Lung (tissue), 12 donors: ENCODE data around the gene PHYKPL. TPM values are rescaled to one million over a fixed set of nuclear protein-coding genes. Genes with fewer than 3 reads are reported as not detected.

Experiments
- ATAC-seq: fragments of 200-7000 bp; cut with Tn5 transposase; one replicate; pipeline ENCODE4 v1.9.1; 2020; ENCODE audit warnings: moderate number of reproducible peaks; ENCODE audit not compliant: insufficient read depth, low FRiP score
- DNase-seq, 3 donors: peaks; one replicate each; pipeline ENCODE4 v3.0.0-alpha.2; 2013 to 2017
- H3K27ac ChIP-seq, 2 donors: one replicate each; pipeline ENCODE4 v1.5.1; 2013; ENCODE audit warnings: mild to moderate bottlenecking in 2 of 2, moderate library complexity in 2 of 2, control low read depth in 1 of 2, inconsistent platforms in 1 of 2, low read depth in 1 of 2, low read length in 1 of 2
- H3K27me3 ChIP-seq, 3 donors: one replicate each; pipeline ENCODE4 v1.5.1; 2013; ENCODE audit warnings: low read length in 2 of 3; ENCODE audit not compliant: control insufficient read depth in 3 of 3, insufficient read depth in 3 of 3
- H3K36me3 ChIP-seq, 4 donors: one replicate each; pipeline ENCODE4 v1.5.1; 2013; ENCODE audit warnings: low read length in 4 of 4, mild to moderate bottlenecking in 1 of 4, moderate library complexity in 1 of 4; ENCODE audit not compliant: control insufficient read depth in 4 of 4, insufficient read depth in 4 of 4
- H3K4me1 ChIP-seq, 5 donors: one replicate each; pipeline ENCODE4 v1.5.1; 2013; ENCODE audit warnings: low read length in 5 of 5, mild to moderate bottlenecking in 2 of 5, moderate library complexity in 1 of 5; ENCODE audit not compliant: control insufficient read depth in 5 of 5, insufficient read depth in 5 of 5
- H3K4me3 ChIP-seq: one replicate; pipeline ENCODE4 v1.5.1; 2013; ENCODE audit warnings: mild to moderate bottlenecking, control low read depth, moderate library complexity
- H3K9ac ChIP-seq, 2 donors: one replicate each; pipeline ENCODE4 v1.5.1; 2013; ENCODE audit warnings: low read length in 2 of 2, control low read depth in 1 of 2; ENCODE audit not compliant: insufficient read depth in 1 of 2
- H3K9me3 ChIP-seq, 4 donors: one replicate each; pipeline ENCODE4 v1.5.1; 2013; ENCODE audit warnings: low read length in 3 of 4, mild to moderate bottlenecking in 1 of 4, moderate library complexity in 1 of 4; ENCODE audit not compliant: control insufficient read depth in 4 of 4, insufficient read depth in 3 of 4
- WGBS, 2 donors: extraction: QIAGEN DNeasy Blood & Tissue Kit; methylation state at CpG; one replicate each; pipeline ENCODE4 v1.1.7; 2013; 5-methylcytosine and 5-hydroxymethylcytosine counted together
- polyA plus RNA-seq, 2 donors: library from polyadenylated mRNA; stranded (reverse); fragments of 200-250 nt; gene quantifications; one replicate each; pipeline ENCODE4 v1.2.1, GENCODE V29; 2013
- total RNA-seq, 2 donors: library from RNA; depleted of rRNA in 1 of 2; stranded (reverse); fragments of >200 nt in 1 of 2; gene quantifications; one replicate each; pipeline ENCODE4 v1.2.1, GENCODE V29; 2014 to 2021
- TF ChIP-seq, protein P1 (sequence below): IDR thresholded peaks from 2 replicates; pipeline ENCODE4 v1.5.1; 2012; ENCODE audit warnings: mild to moderate bottlenecking; ENCODE audit errors: control extremely low read depth, extremely low read depth
- donor health status: control.
- donor health status: control.
- donor health status: Bipolar disorder and iron deficiency.
- donor health status: healthy.
- donor health status: DM: yes; HTN: yes; CAD: no.

The PHYKPL gene
- total and polyA plus RNA-seq, 4 donors, result 49.7 to 100 (median 75.8) TPM

DNA sequence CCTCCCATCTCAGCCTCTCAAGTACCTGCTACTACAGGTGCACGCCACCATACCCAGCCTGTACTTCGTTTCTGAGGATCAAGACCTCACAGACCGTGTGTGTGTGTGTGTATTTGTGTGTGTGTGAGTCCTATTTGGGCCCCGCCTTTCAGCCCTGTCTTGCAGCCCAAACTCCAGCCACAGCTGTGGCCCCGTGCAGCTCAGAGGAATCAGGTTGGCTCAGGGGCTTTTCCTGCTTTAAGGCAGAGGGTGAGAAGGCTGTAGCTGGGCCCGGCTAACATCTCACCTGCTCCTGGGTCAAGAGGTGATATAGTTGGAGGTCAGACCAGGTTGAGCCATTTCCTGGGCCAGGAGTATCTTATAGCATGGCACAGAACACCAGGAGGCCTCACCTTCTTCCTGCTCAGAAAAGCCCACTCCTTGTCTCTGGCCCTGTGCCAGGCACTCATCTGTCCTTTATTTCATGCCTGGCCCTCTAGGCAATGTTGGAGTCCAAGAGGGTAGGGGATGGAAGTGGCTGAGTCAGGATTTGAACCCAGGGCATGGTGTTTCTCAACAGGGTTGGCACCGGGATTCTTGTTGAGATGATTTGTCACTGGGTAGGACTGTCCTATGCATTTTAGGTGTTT, 1.6 kb upstream of the PHYKPL start:
- ATAC-seq (no peak), DNase-seq (no peak)
- Histone ChIP-seq H3K9ac (no peak overlapping the region), H3K4me3 (no peak overlapping the region), H3K9me3 (no peaks in the 10 kb centered on the region), H3K4me1 (peaks cover 0 to 42% (median 20%) of the 10 kb centered on the region in 5 donors), H3K27ac (no peak overlapping the region), H3K27me3 (no peaks in the 10 kb centered on the region), H3K36me3 (peaks cover 5 to 20% (median 13%) of the 10 kb centered on the region in 4 donors)
- TF ChIP-seq, protein P1, sequence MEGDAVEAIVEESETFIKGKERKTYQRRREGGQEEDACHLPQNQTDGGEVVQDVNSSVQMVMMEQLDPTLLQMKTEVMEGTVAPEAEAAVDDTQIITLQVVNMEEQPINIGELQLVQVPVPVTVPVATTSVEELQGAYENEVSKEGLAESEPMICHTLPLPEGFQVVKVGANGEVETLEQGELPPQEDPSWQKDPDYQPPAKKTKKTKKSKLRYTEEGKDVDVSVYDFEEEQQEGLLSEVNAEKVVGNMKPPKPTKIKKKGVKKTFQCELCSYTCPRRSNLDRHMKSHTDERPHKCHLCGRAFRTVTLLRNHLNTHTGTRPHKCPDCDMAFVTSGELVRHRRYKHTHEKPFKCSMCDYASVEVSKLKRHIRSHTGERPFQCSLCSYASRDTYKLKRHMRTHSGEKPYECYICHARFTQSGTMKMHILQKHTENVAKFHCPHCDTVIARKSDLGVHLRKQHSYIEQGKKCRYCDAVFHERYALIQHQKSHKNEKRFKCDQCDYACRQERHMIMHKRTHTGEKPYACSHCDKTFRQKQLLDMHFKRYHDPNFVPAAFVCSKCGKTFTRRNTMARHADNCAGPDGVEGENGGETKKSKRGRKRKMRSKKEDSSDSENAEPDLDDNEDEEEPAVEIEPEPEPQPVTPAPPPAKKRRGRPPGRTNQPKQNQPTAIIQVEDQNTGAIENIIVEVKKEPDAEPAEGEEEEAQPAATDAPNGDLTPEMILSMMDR, result no peak
- 80 to 81% methylated on average over 7 of the region's 7 CpGs for WGBS, 2 donors

DNA sequence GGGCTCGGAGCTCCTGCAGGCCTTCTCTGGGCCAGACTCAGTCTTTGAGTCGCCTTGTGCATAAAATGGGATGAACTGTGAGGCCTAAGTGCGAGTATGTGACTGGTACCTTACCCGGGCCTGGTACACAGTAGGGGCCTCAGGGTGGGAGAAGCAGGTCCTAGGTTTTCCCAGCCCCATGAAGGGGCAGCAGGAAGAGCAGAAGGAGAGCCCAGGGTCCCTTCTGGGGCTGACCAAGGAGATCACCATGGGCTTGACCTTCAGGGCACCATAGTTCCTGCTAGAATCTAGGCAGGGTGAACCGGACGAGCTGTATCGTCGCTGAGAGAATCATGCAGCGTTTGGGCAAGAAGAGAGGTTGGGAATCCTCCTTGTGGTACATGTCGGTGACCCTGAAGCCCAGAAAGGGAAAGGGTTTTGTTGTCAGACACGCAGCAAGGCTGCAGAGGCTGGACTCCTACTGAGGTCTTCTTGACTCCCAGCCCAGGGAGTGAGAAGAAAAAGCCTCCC, 373 bp upstream of the PHYKPL start:
- WGBS, 2 donors, result 69 to 71% methylated on average over 11 of the region's 11 CpGs
- Histone ChIP-seq H3K27ac (peak overlapping the region; percentile 98), H3K4me1 (peaks cover 0 to 35% (median 17%) of the 10 kb centered on the region in 5 donors), H3K36me3 (peaks cover 5 to 30% (median 21%) of the 10 kb centered on the region in 4 donors), H3K4me3 (peak overlapping the region; percentile 88), H3K9ac (peak overlapping the region; percentile 47 to 75), H3K27me3 (no peaks in the 10 kb centered on the region), H3K9me3 (no peaks in the 10 kb centered on the region)
- TF ChIP-seq, protein P1, result no peak
- no peak for DNase-seq
- ATAC-seq, result peak; percentile 2

DNA sequence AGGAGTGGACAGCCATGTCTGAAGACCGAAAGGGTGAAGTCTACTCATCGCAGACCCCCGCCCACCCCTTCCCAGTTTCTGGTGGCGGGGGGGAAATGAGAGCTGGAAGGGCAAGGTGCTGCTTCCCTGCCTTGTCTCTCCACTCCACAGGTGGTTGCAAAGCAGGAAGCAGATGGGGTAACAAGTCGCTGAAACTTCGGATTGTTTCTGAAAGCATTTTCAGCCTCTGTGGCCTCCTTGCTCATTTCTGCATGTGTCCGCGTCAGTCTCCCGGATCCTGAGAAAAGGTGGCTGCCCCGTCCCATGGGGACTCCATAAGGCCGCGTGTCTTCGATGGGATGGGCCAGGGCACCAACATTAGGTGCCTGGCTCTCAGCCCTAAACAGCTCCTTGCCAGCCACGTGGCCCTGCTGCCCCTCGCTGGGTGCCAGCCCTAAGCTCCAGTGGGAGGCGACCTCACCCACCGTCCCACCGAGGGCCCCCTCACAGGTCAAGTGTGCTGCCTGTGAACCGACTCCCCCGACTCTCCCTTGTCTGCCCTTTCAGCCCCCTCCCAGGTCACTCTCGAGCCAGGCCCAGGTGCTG, 971 bp downstream of the PHYKPL start:
- Histone ChIP-seq H3K9ac (peak overlapping the region; percentile 66 to 75), H3K4me1 (peaks cover 0 to 25% (median 13%) of the 10 kb centered on the region in 5 donors), H3K9me3 (peaks cover 0 to 6% (median 0%) of the 10 kb centered on the region in 4 donors), H3K27ac (peak overlapping the region; percentile 98), H3K27me3 (no peaks in the 10 kb centered on the region), H3K4me3 (peak overlapping the region; percentile 88), H3K36me3 (peaks cover 8 to 38% (median 28%) of the 10 kb centered on the region in 4 donors)
- 25 to 32% methylated on average over 20 to 21 of the region's 21 CpGs for WGBS, 2 donors
- DNase-seq, result no peak
- ATAC-seq, result no peak
- TF ChIP-seq, protein P1, result no peak
